Esophagus squamous epithelium (tissue), 5 donors: ENCODE measurements around the gene SIRPB2. TPM values are rescaled to one million over a fixed set of nuclear protein-coding genes. Genes with fewer than 3 reads are reported as not detected.

ENCODE experiments used
- DNase-seq: peaks from one replicate; lab custom pipeline; 2025; lab: John Stamatoyannopoulos, UW
- H3K27ac ChIP-seq, 4 donors: fragments of 200-600 bp; sonication (generic); one replicate each; pipeline ENCODE4 v1.5.1; 2016 to 2019; ENCODE audit warnings: mild to moderate bottlenecking in 1 of 4
- H3K27me3 ChIP-seq, 4 donors: fragments of 200-600 bp; sonication (generic); 1 replicate in 3 of 4; 2 replicates in 1 of 4; pipeline versions ENCODE4 v1.5.1 to v1.6.0; 2017 to 2021; ENCODE audit warnings: antibody characterized with exemption in 1 of 4
- H3K36me3 ChIP-seq, 3 donors: fragments of 200-600 bp; sonication (generic); one replicate each; pipeline ENCODE4 v1.5.1; 2016 to 2019
- H3K4me1 ChIP-seq, 3 donors: fragments of 200-600 bp; sonication (generic); one replicate each; pipeline ENCODE4 v1.5.1; 2017 to 2019
- H3K4me3 ChIP-seq, 4 donors: fragments of 200-600 bp; sonication (generic); 1 replicate in 3 of 4; 2 replicates in 1 of 4; pipeline ENCODE4 v1.5.1; 2016 to 2019; ENCODE audit warnings: mild to moderate bottlenecking in 2 of 4, moderate library complexity in 1 of 4
- H3K9me3 ChIP-seq, 3 donors: fragments of 200-600 bp; sonication (generic); one replicate each; pipeline ENCODE4 v1.5.1; 2016 to 2019
- POLR2A ChIP-seq, 4 donors: fragments of 450-650 bp; IDR thresholded peaks; one replicate each; pipeline ENCODE4 v1.6.1; 2017; ENCODE audit warnings: antibody characterized with exemption in 4 of 4, mild to moderate bottlenecking in 4 of 4, moderate library complexity in 3 of 4
- WGBS, 2 donors: methylation state at CpG; one replicate each; pipeline ENCODE4 v1.1.5; 2018; 5-methylcytosine and 5-hydroxymethylcytosine counted together
- intact Hi-C: fragments of 100-400 bp; cut with DNase I; formaldehyde crosslinking; loops from one replicate; pipeline ENCODE4 v1.15.0; 2022
- total RNA-seq, 4 donors: library from RNA; depleted of rRNA; stranded (reverse); fragments of >200 nt; gene quantifications; one replicate each; pipeline ENCODE4 v1.1.0, GENCODE V29; 2016
- TF ChIP-seq, protein P1 (sequence below), 6 experiments: fragments of 450-650 bp in 4 of 6; fragments of 200-600 bp in 2 of 6; sonication (generic) in 2 of 6; IDR thresholded peaks; one replicate each; pipeline ENCODE4 v1.5.1; 2016 to 2019; ENCODE audit warnings: antibody characterized with exemption in 6 of 6, mild to moderate bottlenecking in 4 of 6, moderate library complexity in 4 of 6
- donor health status: DM: yes; HTN: yes; CAD: no.

SIRPB2 gene
- total RNA-seq, 4 donors from 2014 or later: 1.2 to 5.9 (median 1.9) TPM

DNA sequence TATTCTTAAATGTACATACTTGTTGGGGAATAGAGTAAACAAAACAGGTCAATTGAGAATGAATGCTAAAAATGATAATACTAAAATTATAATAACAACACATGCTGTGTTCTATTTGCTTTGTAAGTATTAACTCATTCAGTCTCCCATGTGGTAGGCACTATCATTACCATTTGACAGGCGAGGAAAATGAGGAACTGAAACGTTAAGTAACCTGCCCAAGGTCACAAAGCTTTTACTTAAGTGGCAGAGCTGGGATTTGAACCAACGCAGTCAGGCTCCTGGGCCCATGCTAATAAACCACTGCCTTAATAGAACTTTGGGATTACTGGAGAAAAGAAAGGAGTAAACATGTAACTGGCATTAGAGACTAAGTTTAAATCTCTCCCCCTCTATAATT is 28.4 kb downstream of the SIRPB2 start:
- H3K27me3 ChIP-seq: no peaks in the 10 kb centered on the region
- H3K27ac ChIP-seq: no peak overlapping the region
- no peak overlapping the region for H3K4me3 ChIP-seq
- intact Hi-C loops: no loop called here
- 64 to 74% methylated on average over 3 of the region's 3 CpGs for WGBS, 2 donors
- peaks cover 20 to 52% (median 31%) of the 10 kb centered on the region in 3 donors for H3K4me1 ChIP-seq
- no peak for DNase-seq
- H3K9me3 ChIP-seq: no peaks in the 10 kb centered on the region
- H3K36me3 ChIP-seq: peaks cover 12 to 75% (median 23%) of the 10 kb centered on the region in 3 donors
- TF ChIP-seq, protein P1, sequence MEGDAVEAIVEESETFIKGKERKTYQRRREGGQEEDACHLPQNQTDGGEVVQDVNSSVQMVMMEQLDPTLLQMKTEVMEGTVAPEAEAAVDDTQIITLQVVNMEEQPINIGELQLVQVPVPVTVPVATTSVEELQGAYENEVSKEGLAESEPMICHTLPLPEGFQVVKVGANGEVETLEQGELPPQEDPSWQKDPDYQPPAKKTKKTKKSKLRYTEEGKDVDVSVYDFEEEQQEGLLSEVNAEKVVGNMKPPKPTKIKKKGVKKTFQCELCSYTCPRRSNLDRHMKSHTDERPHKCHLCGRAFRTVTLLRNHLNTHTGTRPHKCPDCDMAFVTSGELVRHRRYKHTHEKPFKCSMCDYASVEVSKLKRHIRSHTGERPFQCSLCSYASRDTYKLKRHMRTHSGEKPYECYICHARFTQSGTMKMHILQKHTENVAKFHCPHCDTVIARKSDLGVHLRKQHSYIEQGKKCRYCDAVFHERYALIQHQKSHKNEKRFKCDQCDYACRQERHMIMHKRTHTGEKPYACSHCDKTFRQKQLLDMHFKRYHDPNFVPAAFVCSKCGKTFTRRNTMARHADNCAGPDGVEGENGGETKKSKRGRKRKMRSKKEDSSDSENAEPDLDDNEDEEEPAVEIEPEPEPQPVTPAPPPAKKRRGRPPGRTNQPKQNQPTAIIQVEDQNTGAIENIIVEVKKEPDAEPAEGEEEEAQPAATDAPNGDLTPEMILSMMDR (IDR thresholded peaks at IDR 0.05): no peak
- no peak for TF ChIP-seq POLR2A (IDR thresholded peaks at IDR 0.05)

DNA sequence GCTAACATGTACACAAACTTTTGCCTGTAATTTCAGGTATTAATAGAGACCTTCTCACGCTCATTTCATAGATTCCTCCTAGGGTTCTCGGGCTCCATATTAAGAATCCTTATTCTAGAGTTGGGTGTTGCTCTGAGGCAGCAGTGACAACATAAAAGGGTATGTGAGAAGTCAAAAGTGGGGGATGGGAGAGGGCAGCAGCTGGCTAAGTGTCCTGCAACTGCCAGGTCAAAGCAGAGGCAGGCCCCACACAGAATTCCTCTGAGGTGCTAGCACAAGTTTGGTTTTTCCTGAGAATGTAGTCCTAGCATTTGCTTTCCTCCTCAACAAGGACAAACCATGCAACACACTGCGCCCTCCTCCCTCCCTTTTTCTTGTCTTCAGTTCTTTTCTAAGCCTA is 29.2 kb downstream of the SIRPB2 start:
- no peak overlapping the region for H3K4me3 ChIP-seq
- peaks cover 16 to 44% (median 26%) of the 10 kb centered on the region in 3 donors for H3K4me1 ChIP-seq
- no peaks in the 10 kb centered on the region for H3K9me3 ChIP-seq
- intact Hi-C loops: no loop called here
- H3K36me3 ChIP-seq: peaks cover 16 to 83% (median 31%) of the 10 kb centered on the region in 3 donors
- 96 to 97% methylated on average over 3 of the region's 3 CpGs for WGBS, 2 donors
- DNase-seq: no peak
- H3K27ac ChIP-seq: no peak overlapping the region
- no peak for TF ChIP-seq POLR2A (IDR thresholded peaks at IDR 0.05)
- TF ChIP-seq, protein P1 (IDR thresholded peaks at IDR 0.05): no peak
- H3K27me3 ChIP-seq: no peaks in the 10 kb centered on the region

- no peak overlapping the region for H3K4me3 ChIP-seq
- H3K27me3 ChIP-seq: no peaks in the 10 kb centered on the region
- no peak overlapping the region for H3K27ac ChIP-seq
- intact Hi-C loops: no loop called here
- H3K4me1 ChIP-seq: peaks cover 5 to 32% (median 18%) of the 10 kb centered on the region in 3 donors
- H3K9me3 ChIP-seq: no peaks in the 10 kb centered on the region
- no peak for DNase-seq
- 91 to 96% methylated on average over 2 of the region's 2 CpGs for WGBS, 2 donors
- TF ChIP-seq POLR2A (IDR thresholded peaks at IDR 0.05): no peak
- TF ChIP-seq, protein P1 (IDR thresholded peaks at IDR 0.05): no peak
- peaks cover 24 to 100% (median 37%) of the 10 kb centered on the region in 3 donors for H3K36me3 ChIP-seq
These were observed 30.9 kb downstream of the SIRPB2 start for GRCh38 chr20:1460275-1460674.

- Histone ChIP-seq H3K4me3 (no peak overlapping the region), H3K36me3 (peaks cover 37 to 100% (median 56%) of the 10 kb centered on the region in 3 donors), H3K27me3 (no peaks in the 10 kb centered on the region), H3K4me1 (peaks cover 0 to 9% (median 0%) of the 10 kb centered on the region in 3 donors), H3K9me3 (no peaks in the 10 kb centered on the region), H3K27ac (no peak overlapping the region)
- intact Hi-C loops: no loop called here
- DNase-seq: no peak
- WGBS, 2 donors: 83 to 100% methylated on average over 1 to 2 of the region's 2 CpGs
- TF ChIP-seq, protein P1 (IDR thresholded peaks at IDR 0.05): no peak
- TF ChIP-seq POLR2A (IDR thresholded peaks at IDR 0.05): no peak
These were observed 33.2 kb downstream of the SIRPB2 start for GRCh38 chr20:1457992-1458391.

DNA sequence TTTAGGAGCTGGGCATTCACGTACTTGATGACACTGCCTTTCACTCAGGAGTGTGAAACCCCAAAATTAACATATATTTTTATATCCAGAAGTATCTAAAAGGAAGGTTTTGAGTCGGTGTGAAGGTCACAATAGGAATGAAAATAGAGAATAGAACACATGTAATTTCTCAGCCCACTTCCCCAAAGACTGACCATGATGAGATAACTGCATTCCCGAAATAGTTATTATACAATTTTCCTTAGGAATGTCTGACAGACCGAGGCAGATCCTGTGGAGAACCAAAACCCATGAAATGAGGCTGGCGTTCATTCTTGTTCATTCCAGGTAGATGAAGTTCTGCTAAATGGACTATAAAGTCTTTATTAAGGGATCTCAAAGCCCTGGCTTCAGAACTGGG is 34.9 kb downstream of the SIRPB2 start:
- Histone ChIP-seq H3K4me3 (no peak overlapping the region), H3K27me3 (no peaks in the 10 kb centered on the region), H3K9me3 (peaks cover 0 to 6% (median 0%) of the 10 kb centered on the region in 3 donors), H3K27ac (no peak overlapping the region), H3K36me3 (peaks cover 54 to 100% (median 73%) of the 10 kb centered on the region in 3 donors), H3K4me1 (no peaks in the 10 kb centered on the region)
- 88 to 89% methylated on average over 5 of the region's 5 CpGs for WGBS, 2 donors
- no peak for DNase-seq
- intact Hi-C loops: no loop called here
- no peak for TF ChIP-seq POLR2A (IDR thresholded peaks at IDR 0.05)
- TF ChIP-seq, protein P1 (IDR thresholded peaks at IDR 0.05): no peak
